GM12865 (cell line): ENCODE measurements around the gene ACOT12.
"Not testable (repeated sequence)": the region's sequence is repeated elsewhere in the genome, so short reads cannot be mapped to it uniquely, and the experiment has no call there.

Experiments
- DNase-seq: peaks from one replicate; pipeline ENCODE4 v3.0.0; 2010; ENCODE audit warnings: low read depth
- H3K4me3 ChIP-seq: 2 replicates; pipeline ENCODE4 v1.5.1; 2011; ENCODE audit warnings: mild to moderate bottlenecking, low read depth, low read length, control low read depth
- CTCF ChIP-seq: IDR thresholded peaks from 2 replicates; pipeline ENCODE4 v1.5.1; 2011; ENCODE audit warnings: low read length, control low read depth, low read depth, inconsistent platforms; ENCODE audit not compliant: insufficient read depth; ENCODE audit errors: missing control alignments

The ACOT12 gene

GRCh38 chr5:81418606-81419005 is 24.7 kb upstream of the ACOT12 start:
- TF ChIP-seq CTCF = no peak
- no peak overlapping the region for H3K4me3 ChIP-seq
- no peak for DNase-seq

GRCh38 chr5:81417052-81417451 is 23.1 kb upstream of the ACOT12 start:
- no peak for DNase-seq
- no peak for TF ChIP-seq CTCF
- no peak overlapping the region for H3K4me3 ChIP-seq

GRCh38 chr5:81409896-81410295 is 16.0 kb upstream of the ACOT12 start:
- no peak overlapping the region for H3K4me3 ChIP-seq
- no peak for TF ChIP-seq CTCF
- no peak for DNase-seq

GRCh38 chr5:81409361-81409760 is 15.4 kb upstream of the ACOT12 start:
- no peak for DNase-seq
- no peak for TF ChIP-seq CTCF
- H3K4me3 ChIP-seq = no peak overlapping the region

GRCh38 chr5:81408496-81408895 is 14.6 kb upstream of the ACOT12 start:
- no peak for TF ChIP-seq CTCF
- H3K4me3 ChIP-seq = no peak overlapping the region
- no peak for DNase-seq

GRCh38 chr5:81407811-81408210 is 13.9 kb upstream of the ACOT12 start:
- not testable (repeated sequence) for H3K4me3 ChIP-seq, DNase-seq

- DNase-seq = no peak
- TF ChIP-seq CTCF = no peak
- H3K4me3 ChIP-seq = no peak overlapping the region
Measured at GRCh38 chr5:81405126-81405891, 11.4 kb upstream of the ACOT12 start.
